CD4-positive, alpha-beta T cell treated with Interleukin-15 for 4 hours (primary cell): ENCODE results near the gene WWOX.

Source experiments
- DNase-seq: peaks from one replicate; pipeline ENCODE4 v3.0.0-alpha.2; 2020; ENCODE audit warnings: low spot score

WWOX gene

DNA sequence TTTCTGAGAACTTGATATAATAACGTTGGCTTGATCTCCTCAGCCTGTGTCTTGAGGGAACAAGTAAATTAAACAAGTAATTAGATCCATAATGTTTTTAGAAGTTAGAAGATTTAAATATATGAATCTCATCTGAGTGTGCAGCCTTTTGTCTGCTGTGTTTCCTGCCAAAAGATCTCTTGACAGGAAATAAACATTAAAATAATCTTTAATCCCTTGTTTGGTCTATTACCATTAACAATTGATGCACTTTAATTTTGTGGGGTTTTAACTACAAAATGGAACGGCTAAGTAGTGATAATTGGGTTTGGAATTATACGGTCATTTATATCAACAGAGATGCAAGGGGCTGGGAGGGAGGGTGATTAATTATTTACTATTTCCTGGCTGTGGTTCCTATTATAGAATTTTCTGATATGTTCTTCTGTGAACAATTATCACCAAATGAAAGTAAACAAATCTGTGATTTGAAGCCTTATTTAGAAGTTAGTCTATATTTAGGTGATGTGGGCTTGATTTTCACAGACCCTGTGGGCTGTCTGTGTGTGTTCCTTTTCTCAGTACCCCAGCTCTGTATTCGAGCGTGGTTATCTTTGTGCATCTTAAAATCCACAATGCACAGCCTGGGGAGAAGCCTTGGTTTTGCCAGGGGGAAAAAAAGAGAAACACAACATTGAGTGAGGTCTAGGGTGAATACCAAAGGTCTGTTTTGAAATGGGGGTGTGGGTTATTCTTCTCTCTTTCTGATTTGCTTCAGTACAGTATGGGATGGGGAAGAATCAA lies 556.1 kb downstream of the WWOX start:
- no peak for DNase-seq

DNA sequence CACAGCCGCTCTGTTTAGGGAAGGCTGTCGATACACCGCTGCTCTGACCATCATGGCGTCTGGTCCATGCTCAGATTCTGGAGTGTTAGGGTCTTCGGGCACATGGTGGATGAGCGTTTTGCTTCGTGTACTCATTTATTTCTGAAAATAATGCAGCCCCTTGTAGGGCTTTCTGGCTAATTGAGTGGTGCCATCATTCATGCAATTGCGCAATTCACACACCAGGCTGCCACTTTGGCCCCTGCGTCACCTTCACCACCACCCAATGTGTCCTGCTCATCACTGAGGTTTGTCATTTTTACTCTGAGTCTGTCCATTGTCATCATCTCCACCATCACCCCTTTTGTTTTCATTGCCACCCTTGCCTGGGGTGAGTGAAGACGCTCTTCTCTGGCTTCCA lies 557.4 kb downstream of the WWOX start:
- DNase-seq = no peak

DNA sequence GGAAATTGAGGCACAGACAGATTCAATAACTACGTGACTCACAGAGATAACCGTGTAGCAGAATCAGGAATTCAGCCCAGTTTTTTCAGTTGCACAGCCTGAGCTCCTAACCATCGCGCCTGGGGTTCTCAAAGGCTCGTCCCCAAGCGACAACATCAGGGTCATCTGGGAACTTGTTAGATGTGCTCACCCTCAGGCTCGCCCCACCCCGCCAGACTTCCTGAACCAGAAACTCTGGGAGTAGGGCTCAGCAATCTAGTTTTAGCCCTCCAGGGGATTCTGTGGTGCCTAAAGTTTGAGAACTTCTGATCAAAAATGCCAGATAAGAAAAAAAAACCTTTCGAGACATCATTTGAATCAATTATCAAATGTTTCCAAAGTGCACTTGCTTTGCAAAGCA lies 559.8 kb downstream of the WWOX start:
- DNase-seq = no peak

DNA sequence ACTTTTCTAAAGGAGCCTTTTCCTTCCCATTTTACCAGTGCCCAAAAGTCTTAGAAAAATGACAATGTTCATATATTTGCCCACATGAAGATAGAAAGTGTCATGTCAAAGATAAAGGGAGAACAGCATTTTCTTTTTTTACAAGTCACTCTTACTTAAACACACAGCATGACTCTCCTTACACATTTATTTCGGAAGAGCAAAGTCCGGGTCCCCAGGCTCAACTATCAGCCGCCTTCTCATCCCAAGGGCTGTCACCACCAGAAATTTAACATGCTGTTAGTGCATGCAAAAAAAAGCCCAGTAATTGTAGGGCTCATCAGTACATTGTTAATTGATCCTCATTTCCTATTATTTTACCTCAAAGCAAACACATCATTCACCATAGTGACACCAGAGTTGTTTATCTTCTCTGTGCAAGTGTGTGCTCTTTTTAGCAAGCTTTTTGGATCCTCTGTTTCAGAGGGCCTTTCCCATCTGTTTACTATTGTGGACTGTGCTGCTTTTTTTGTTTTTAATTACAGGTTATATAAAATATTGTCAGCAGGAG lies 560.3 kb downstream of the WWOX start:
- no peak for DNase-seq

DNA sequence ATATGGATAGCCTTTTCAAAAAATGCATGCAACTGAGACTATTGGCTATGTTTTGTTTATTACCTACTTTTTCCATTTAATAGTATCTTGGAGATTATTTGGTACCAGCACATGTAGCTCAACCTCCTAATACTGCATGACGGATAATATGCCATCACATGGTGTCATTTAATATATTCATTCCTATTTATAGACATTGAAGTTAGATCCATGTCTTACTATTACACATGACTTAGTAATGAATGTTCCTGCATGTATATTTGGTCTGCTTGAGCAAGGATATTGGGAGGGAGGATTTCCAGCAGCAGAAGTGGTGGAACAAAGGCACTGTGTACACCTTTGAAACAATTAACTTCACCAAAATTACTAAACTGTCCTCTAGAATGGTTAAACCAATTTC lies 561.3 kb downstream of the WWOX start:
- DNase-seq = no peak

DNA sequence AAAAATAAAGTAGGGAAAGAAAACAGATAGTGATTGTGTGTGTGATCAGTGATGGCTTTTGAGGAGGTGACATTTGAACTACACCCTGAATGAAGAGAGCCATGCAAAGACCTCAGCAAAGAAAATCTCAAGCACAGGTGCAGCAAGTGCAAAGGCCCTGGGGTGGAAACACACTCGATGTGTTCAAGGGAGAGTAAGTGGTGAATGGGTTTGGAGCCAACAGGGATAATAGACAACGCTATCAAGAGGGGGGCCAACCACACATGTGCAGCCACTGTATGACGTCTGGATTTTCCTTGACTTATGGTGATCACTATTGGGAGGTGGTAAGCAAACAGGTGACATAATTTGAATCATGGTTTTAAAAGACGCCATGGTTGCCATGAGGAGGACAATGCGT lies 564.2 kb downstream of the WWOX start:
- no peak for DNase-seq

DNA sequence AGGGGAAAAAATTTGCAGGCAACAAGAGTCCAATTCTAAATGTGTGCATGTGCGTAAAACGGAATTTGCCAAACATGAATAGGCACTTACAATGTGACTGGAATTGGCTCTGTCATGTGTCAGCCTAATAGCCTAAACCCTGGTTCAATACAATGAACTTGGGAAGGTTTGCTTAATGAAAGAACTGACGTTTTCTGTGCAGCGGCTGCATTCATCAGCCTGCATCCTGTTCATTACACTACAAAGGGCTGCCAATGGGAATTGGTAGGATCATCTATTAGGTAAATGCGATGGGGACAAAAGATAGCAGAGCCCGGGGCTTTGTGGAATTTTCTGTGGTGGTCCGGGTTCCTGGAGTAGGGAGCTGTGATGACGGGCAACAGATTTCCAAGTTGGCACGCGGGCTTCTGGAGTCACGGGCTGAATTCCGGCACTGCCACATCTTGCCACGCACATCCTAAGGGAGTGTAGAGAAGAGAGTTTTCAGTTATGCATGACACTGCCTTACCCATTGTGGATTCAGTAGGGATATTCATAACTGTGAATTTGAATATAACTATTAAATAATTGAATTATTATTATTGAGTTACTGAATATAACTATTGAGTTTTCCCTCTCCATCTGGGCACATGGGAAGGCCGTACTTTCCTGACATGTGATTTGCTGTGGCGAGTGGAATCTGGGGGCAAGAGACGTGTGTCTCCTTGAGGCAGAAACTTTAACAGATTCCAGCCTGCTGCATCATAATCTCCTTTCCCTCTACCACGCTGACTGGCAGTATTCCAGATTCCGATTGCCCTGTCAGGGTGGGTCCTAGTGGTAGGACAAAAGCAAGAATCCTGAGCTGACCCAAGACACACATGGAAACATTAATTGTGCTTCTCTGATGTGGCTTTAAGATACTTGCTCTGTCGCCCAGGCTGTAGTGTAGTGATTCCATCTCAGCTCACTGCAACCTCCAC lies 565.6 kb downstream of the WWOX start:
- no peak for DNase-seq

DNA sequence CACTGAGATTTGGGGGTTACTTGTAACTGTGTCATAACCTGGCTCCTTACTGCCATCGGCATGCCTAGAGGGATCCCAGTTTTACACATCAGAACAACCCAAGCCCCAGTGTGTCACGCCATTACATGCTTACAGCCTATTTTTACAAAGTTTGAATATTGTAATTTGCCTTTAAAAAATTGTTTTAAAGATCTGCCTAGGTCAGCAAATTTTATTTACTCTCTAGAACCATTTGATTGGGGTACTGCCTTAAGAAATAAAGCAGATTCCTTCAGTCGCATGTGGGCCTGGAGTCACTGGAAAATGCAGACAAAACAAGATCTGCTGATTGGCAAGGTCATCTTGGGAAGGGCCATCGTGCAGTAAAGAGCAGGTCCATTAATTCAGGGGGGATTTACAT lies 566.9 kb downstream of the WWOX start:
- no peak for DNase-seq

DNA sequence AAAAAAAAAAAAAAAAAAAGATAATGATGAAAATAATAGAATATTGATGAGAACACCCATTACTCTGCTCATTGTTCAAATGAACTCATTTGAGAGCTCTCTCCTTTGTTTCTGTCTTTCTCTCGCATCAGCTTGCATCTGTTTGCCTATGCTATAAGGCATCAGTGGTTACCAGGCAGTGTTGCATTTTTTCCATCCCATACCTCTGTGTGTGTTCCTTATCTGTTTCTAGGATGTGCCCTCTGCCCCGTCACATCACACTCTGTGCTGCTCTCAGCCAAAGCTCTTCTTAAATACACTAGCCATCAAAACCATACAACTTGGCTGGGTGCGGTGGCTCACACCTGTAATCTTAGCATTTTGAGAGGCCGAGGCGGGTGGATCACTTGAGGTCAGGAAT lies 568.2 kb downstream of the WWOX start:
- no peak for DNase-seq

DNA sequence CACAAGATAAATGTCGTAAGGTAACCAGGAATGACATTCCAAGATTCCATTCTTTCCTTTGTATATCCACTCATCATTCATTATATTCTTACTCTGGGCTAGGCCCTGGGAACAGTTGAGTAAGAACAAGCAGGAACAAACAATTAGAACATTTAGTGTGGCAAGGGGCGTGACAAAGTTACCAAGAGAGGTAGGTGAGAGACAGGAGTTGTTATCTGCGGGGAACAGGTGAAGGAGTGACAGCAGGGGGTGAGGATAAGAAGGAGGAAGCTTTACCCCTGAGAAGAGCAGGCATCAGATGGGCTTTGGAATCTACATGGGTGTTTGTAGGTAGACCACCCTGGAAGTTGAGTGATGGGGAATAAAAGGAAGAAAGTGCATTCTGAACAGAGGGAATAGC lies 568.9 kb downstream of the WWOX start:
- DNase-seq = no peak

DNA sequence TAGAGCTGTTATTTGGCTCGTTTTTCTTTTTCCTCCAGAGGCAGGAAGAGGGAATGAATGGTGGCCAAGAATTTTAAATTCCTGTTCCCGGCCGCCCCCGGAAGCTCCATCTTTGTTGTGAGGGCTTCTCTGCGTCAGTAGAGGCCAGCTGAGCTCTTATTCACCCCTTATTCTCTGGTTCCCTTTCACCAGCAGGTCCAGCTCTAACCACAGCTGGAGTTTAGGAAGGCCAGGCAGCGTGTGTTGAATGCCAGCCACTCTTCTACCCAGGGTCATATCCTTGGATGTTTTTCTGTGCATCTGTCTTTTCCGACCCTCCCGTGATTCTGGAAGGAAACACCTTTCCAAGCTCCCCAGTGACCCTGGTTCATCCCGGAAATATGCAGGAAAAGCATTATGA lies 570.5 kb downstream of the WWOX start:
- no peak for DNase-seq

DNA sequence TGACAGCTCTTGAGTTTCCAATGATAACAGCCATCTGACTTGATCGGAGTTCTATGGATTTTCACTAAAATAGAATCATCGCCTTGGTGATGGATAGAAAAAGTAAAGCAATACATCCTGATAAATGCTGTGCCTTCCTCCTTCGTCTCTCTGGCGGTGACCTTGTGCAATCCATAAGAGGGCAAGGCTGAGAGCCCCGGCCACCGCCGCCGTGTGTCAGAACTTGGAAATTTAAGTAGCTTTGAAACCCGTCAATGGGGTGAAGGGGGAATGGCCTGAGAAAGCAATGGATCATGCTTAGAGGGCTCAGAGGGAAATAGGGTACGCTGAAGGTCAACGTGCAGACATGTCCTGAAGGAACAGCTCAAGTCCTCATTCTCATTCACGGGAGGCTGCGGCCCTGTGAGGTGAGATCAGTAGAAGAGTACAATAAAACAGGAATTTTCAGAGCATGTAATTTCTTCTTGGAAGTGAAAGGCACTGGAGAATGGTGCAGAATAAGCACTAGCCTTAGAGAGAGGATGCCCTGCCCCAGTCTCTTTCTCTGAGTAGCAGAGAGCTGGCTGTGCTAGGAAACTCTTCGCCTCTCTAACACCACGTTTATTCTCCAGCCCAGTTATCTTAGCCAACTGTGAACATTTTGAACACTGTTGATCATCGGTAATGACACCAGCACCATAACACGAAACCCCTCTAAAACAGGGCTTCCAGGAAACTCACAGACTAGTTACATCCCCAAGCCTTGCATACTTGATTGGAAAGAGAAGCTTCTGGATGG lies 573.5 kb downstream of the WWOX start:
- DNase-seq = no peak

DNA sequence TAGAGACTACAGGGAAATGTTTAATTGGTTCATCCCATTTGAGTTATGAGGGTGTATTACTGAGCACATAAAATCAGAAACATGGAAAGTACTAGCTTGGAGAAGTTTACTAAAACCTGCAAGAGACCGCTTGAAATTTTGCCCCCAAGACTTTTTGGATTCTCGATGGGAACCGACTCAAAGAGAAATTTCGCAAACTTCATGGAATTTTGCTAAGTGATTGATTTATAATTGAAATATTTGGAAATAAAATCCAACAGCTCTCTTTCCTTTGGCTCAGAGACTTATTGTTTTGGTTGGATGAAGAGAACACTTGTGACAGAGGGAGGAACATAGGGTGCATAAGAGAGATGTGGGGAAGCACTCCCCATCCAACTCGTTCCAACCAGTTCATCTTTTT lies 574.4 kb downstream of the WWOX start:
- DNase-seq = no peak

DNA sequence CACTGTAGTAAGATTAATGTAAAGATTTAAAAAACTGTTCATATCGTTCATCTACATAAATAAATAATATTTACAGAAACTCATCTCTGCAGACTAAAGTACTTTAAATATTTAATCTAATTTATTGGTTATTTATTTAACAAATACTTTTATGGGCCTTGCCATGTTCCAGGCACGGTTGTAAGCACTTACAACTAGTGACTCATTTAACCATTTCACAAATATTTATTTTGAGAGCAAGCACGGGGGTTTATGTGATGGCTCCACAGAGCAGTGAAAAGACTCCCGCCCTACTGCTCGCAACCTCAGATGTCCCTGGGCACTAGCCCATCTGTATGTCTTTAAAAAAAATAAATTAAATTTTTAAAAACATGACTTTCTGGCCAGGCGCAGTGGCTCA lies 575.9 kb downstream of the WWOX start:
- DNase-seq = no peak

DNA sequence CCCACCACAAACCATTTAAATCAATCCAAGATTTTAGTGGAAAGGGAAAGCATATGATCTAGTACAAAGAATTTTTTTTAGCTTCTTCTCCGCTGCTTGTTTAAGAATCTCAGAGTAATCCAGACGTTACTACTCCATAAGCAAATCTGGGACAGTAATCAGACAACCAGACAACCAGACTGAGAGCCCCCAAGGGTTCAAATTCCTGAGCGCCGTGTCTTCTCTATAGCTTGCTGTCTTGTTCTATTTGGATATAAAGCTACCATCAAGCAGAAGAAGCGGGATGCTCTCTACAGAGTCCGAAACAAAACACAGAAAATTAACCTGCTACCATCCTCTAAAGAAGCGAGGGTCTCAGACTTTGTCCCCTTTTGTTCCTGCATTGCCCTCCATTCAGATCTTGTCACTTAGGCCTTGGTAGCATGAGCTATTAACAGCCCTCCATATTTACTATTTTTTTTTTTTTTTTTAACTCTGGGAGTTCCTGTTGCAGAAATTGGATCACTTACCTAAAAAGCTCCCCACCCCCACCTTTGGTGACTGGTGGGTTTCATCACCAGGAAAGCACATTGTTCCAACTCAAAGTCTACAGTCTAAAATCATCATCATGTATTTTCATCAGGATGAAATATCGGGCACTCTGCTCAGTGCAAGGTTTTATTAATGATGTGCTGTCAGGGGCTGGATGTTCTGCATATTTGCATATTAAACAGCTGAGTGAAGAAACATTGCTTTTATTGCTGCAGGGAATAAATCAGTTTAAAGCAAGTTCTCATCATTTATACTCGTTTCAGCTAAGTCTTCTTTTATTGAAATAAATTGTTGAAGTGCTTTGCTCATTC lies 576.7 kb downstream of the WWOX start:
- DNase-seq = no peak

DNA sequence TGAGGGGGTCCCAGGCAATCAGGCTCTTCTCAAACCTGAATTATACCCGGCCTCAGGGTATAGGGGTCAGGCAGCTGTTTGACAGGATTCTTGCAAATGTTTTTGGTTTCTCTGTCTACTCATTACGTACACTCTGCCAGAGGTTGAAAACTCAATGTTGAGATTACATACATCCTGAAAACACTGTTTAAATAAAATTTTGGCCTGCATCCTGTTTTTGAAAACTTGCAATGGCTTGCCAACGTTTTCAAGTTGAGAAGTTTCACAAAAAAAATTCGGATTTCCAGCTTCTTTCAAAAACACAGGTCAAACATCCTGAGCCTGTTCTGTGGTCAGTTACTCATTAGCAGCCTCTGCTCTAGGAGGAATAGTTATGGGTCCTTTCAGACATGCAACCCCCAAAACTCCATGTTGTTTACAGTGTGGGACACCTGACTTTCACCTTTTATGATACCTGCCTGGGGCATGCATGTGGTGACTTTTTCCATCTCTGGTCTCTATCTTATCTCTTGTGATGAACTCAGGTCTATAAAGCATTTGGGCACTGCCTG lies 577.8 kb downstream of the WWOX start:
- DNase-seq = no peak

DNA sequence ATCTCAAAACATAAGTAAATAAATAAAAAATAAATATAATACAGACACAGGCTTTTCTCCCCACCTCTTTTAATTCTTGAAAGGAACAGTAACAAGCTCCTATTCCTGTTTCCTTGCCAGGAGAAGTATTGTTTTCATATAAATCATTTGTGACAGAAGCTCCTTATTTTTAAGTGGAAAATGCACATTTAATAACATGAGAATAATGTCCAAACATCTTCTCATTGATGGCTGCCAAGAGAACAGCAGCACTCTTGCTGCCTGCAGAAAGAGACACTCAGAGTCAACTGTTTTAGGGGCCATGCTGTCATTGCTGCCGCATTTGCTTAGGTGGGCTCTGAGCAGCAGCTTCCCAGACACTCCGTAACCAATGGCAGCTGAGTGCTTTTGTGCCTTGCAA lies 580.1 kb downstream of the WWOX start:
- DNase-seq = no peak

DNA sequence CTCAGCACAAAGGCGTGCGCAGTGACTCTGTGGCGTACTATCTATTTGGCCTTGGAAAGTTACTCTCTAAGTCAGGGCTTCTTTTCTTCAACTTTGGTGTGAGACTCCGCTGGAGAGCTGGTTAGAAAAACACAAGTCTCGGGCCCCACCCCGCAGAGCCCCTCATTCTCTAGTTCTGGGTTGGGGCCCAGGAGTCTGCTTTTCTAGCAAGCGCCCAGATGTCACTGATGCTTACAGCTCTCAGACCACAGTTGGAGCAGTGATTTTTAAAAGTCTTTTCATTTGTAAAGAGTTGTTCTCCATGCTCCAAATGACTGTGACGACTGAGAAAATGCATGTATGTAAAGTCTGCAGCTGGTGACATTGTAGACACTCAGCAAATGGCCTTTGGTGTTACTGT lies 582.3 kb downstream of the WWOX start:
- no peak for DNase-seq

DNA sequence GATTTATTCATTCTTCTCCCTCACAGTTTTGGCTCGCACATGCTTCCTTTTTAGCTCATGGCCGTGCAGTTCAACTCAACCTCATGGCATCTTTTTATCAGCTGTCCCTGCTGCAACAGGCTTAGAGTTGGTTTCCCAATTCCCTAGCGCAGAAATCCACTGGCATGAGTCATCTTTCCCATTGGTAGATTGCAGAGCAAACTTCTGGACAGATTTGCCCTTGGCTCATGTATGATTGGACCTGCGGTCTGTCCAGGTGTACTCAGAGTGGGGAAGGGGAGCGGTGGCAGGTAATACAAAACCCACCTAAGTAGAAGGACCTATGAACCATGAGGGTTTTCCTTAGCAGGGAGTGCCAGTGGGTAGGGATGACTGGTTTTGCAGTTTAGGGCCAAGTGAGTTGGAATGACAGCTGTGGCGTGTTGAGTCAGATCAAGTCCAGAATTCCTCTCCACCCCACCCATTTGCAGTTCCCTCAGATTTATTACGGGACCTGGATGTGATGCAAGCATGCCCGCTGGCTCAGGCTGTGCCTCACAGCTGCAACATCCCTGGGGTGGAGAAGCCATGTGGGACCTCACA lies 584.7 kb downstream of the WWOX start:
- no peak for DNase-seq

DNA sequence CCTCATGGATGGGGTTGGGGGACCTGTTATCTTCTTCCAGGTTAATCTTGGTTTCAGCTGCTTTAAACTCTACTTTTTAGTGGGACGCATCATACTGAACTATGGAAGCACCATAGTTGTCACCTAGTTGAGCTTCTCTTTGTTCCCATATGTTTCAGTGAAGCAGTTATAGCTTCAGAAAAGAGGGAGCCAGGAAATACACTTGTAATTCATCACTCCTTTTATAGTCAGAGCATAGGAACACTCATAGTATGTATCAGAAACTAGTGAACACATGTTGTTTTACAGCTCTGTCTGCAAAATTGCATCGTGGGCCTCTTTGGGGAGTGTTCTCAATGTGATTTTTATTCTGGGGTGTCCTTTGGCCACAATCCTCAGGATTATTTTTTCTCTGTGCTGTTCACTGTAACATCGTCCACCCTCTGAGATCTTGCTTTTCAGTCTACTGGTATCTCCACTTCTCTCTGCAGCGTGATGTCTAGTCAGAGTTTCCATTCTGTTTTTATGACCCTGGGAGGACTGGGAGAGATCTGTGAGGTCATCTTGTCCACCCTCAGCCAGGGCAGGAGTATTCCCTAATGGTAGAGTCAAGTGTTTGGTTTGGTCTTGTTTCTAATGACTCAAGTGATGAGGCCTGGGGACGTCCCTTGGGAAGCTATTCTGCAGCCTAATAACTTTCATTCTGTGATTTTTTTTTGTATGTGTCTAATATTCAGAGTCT lies 585.4 kb downstream of the WWOX start:
- no peak for DNase-seq
